K562 (cell line): ENCODE measurements around the gene TMPRSS7. TPM values are rescaled to one million over a fixed set of nuclear protein-coding genes. Genes with fewer than 3 reads are reported as not detected.

ENCODE experiments used
- ATAC-seq: fragments of 200-7000 bp; cut with Tn5 transposase; 3 replicates; pipeline ENCODE4 v1.9.1; 2020; ENCODE audit warnings: moderate library complexity
- BruUV-seq: library from RNA; stranded (reverse); fragments of 400-500 nt; replicated peaks from 2 replicates; lab custom pipeline; 2021; lab: Mats Ljungman, UMichigan
- CTCF ChIA-PET: fragments of 300-600 bp; formaldehyde crosslinking; extraction: SDS; loops from one replicate; lab custom pipeline; 2021; ENCODE audit warnings: low intra/inter-chr PET ratio; lab: Yijun Ruan, JAX
- POLR2A ChIA-PET: fragments of 300-600, 350-650 bp; sonication (Branson Sonifier 250); formaldehyde crosslinking; extraction: SDS; loops from one replicate; lab custom pipeline; 2021; ENCODE audit warnings: antibody characterized with exemption, inconsistent platforms; lab: Yijun Ruan, JAX
- DNase-seq, 4 experiments: peaks; one replicate each; pipeline versions ENCODE4 v3.0.0 to v3.0.0-alpha.2; 2011 to 2018; ENCODE audit warnings: low spot score in 3 of 4, mixed read lengths in 3 of 4; ENCODE audit errors: extremely low read depth in 1 of 4
- FAIRE-seq: peaks from 2 replicates; lab custom pipeline; 2011; peaks lifted over from hg19 to GRCh38; lab: Jason Lieb, UNC
- H2AFZ ChIP-seq: 2 replicates; pipeline ENCODE4 v1.6.0; 2011; ENCODE audit warnings: low read depth, low read length, control low read depth, inconsistent platforms
- H3K27ac ChIP-seq: fragments of 200-600 bp; 3 replicates; pipeline ENCODE4 v1.8.0; 2011; ENCODE audit warnings: low read depth, mild to moderate bottlenecking, control low read depth, inconsistent platforms, low read length, moderate library complexity, mixed read lengths; ENCODE audit errors: extremely low read depth
- H3K27me3 ChIP-seq, 2 experiments: fragments of 300-600 bp in 1 of 2; 2 replicates in 1 of 2; 3 replicates in 1 of 2; pipeline versions ENCODE4 v1.6.0 to v1.8.0; 2011; ENCODE audit warnings: inconsistent platforms in 2 of 2, low read length in 2 of 2, mild to moderate bottlenecking in 1 of 2, mixed read lengths in 1 of 2, moderate library complexity in 1 of 2; ENCODE audit not compliant: control insufficient read depth in 2 of 2, insufficient read depth in 2 of 2
- H3K36me3 ChIP-seq: fragments of 300-600 bp; 3 replicates; pipeline ENCODE4 v1.8.0; 2011; ENCODE audit warnings: mild to moderate bottlenecking, low read length, inconsistent platforms; ENCODE audit not compliant: control insufficient read depth, insufficient read depth
- H3K4me1 ChIP-seq, 2 experiments: fragments of 200-600 bp in 1 of 2; replicated peaks in 1 of 2; 2 replicates in 1 of 2; 3 replicates in 1 of 2; pipeline versions ENCODE4 v1.5.1 to v1.8.0; 2011; ENCODE audit warnings: inconsistent platforms in 2 of 2, low read length in 2 of 2, mild to moderate bottlenecking in 1 of 2, mixed read lengths in 1 of 2, moderate library complexity in 1 of 2; ENCODE audit not compliant: control insufficient read depth in 2 of 2, insufficient read depth in 2 of 2
- H3K4me2 ChIP-seq: 2 replicates; pipeline ENCODE4 v1.6.1; 2011; ENCODE audit warnings: low read length, control low read depth, inconsistent platforms, mixed read lengths; ENCODE audit not compliant: insufficient read depth
- H3K4me3 ChIP-seq: fragments of 200-600 bp; sonication (generic), shearing (Covaris generic); 2 replicates; pipeline ENCODE4 v1.5.1; 2016; ENCODE audit warnings: control low read depth, inconsistent platforms
- H3K79me2 ChIP-seq: fragments of 200-600 bp; 3 replicates; pipeline ENCODE4 v1.8.0; 2011; ENCODE audit warnings: low read length, inconsistent platforms; ENCODE audit not compliant: control insufficient read depth, insufficient read depth
- H3K9ac ChIP-seq, 2 experiments: 2 replicates each; pipeline versions ENCODE4 v1.6.0 to v1.6.1; 2011; ENCODE audit warnings: low read depth in 2 of 2, low read length in 2 of 2, control low read depth in 1 of 2, inconsistent platforms in 1 of 2, mild to moderate bottlenecking in 1 of 2, mixed read lengths in 1 of 2; ENCODE audit not compliant: insufficient read depth in 1 of 2
- H3K9me1 ChIP-seq: one replicate; pipeline ENCODE4 v1.6.0; 2011; ENCODE audit warnings: inconsistent platforms, mild to moderate bottlenecking, low read length, moderate library complexity; ENCODE audit not compliant: control insufficient read depth, insufficient read depth
- H3K9me3 ChIP-seq: replicated peaks from 2 replicates; pipeline ENCODE4 v1.5.1; 2011; ENCODE audit warnings: low read depth, low read length, inconsistent platforms; ENCODE audit not compliant: control insufficient read depth, insufficient read depth
- H4K20me1 ChIP-seq: replicated peaks from 2 replicates; pipeline ENCODE4 v1.6.1; 2011; ENCODE audit warnings: low read length, inconsistent platforms, mixed read lengths; ENCODE audit not compliant: control insufficient read depth, insufficient read depth
- FOS ChIP-seq: IDR thresholded peaks from 3 replicates; pipeline ENCODE4 v1.6.1; 2011; ENCODE audit not compliant: insufficient read length; ENCODE audit errors: extremely low read depth
- FOXA3 ChIP-seq, 2 experiments: fragments of 450-650 bp in 1 of 2; sonication (generic) in 1 of 2; formaldehyde crosslinking; IDR thresholded peaks in 1 of 2; conservative IDR thresholded peaks in 1 of 2; 2 replicates each; pipeline versions ENCODE4 v1.4.0 to v1.8.0; 2020 to 2022; ENCODE audit warnings: mild to moderate bottlenecking in 2 of 2, missing genetic modification reagents in 1 of 2
- HSF4 ChIP-seq: fragments of 250-450 bp; sonication (Bioruptor Pico); IDR thresholded peaks from 2 replicates; pipeline ENCODE4 v2.1.2; 2022; ENCODE audit warnings: mild to moderate bottlenecking, moderate library complexity, borderline replicate concordance
- MTA2 ChIP-seq: fragments of 450-650 bp; IDR thresholded peaks from 2 replicates; pipeline ENCODE4 v1.6.1; 2016; ENCODE audit warnings: low read depth
- RAD21 ChIP-seq, 2 experiments: fragments of 250-450 bp in 1 of 2; fragments of 450-650 bp in 1 of 2; sonication (Bioruptor Pico) in 1 of 2; formaldehyde crosslinking in 1 of 2; IDR thresholded peaks in 1 of 2; conservative IDR thresholded peaks in 1 of 2; 2 replicates each; pipeline versions ENCODE4 v1.4.0 to v1.8.0; 2020 to 2022; ENCODE audit warnings: mild to moderate bottlenecking in 2 of 2, moderate library complexity in 1 of 2
- SMARCA5 ChIP-seq: fragments of 450-650 bp; IDR thresholded peaks from 2 replicates; pipeline ENCODE4 v1.6.1; 2016
- SP2 ChIP-seq: IDR thresholded peaks from 2 replicates; pipeline ENCODE4 v1.6.1; 2011; ENCODE audit warnings: mild to moderate bottlenecking, low read depth, low read length, moderate library complexity; ENCODE audit not compliant: poor library complexity, severe bottlenecking; ENCODE audit errors: extremely low read depth
- TEAD4 ChIP-seq, 2 experiments: sonication (generic) in 1 of 2; formaldehyde crosslinking in 1 of 2; IDR thresholded peaks; 2 replicates each; pipeline versions ENCODE4 v1.6.1 to v1.8.0; 2012 to 2022; ENCODE audit warnings: borderline replicate concordance in 1 of 2, inconsistent platforms in 1 of 2, low read length in 1 of 2, mild to moderate bottlenecking in 1 of 2, missing genetic modification reagents in 1 of 2
- ZNF76 ChIP-seq: fragments of 250-450 bp; sonication (Bioruptor Pico); IDR thresholded peaks from 2 replicates; pipeline ENCODE4 v1.4.0; 2020; ENCODE audit warnings: mild to moderate bottlenecking, moderate library complexity, borderline replicate concordance
- ZNF780A ChIP-seq: fragments of 250-450 bp; sonication (Bioruptor Pico); IDR thresholded peaks from 2 replicates; pipeline ENCODE4 v1.5.0; 2021; ENCODE audit warnings: mild to moderate bottlenecking
- ZZZ3 ChIP-seq: fragments of 450-650 bp; IDR thresholded peaks from 2 replicates; pipeline ENCODE4 v1.6.1; 2016; ENCODE audit warnings: antibody characterized with exemption, mild to moderate bottlenecking, moderate library complexity
- WGBS: fragments of 100-300 bp; shearing (Covaris generic); methylation state at CpG from one replicate; pipeline ENCODE4 v1.1.6; 2016; ENCODE audit warnings: low coverage, mixed read lengths; ENCODE audit not compliant: insufficient coverage; ENCODE audit errors: missing lambda C conversion rate; 5-methylcytosine and 5-hydroxymethylcytosine counted together
- in situ Hi-C: fragments of 300-500 bp; cut with MboI; formaldehyde crosslinking; loops from 4 replicates; pipeline ENCODE4 v1.15.0; 2018; ENCODE audit warnings: inconsistent platforms, mixed read lengths
- intact Hi-C: fragments of 100-400 bp; cut with micrococcal nuclease; formaldehyde crosslinking; loops from 2 replicates; pipeline ENCODE4 v1.14.2; 2022
- polyA plus RNA-seq, 8 experiments: library from polyadenylated mRNA; depleted of rRNA in 4 of 8; stranded (reverse) in 5 of 8; unstranded in 3 of 8; fragments of >200 nt; fragmentation: Nextera tagmentation in 2 of 8; fragmentation: Illumina TruSeq in 1 of 8; extraction: Ambion mirVana in 2 of 8; extraction: Trizol in 1 of 8; gene quantifications; 2 replicates each; pipeline versions ENCODE4 v1.2.1 to v1.2.3, GENCODE V29; 2011 to 2014; ENCODE audit warnings: inconsistent platforms in 1 of 8, missing spikeins in 1 of 8
- total RNA-seq, 7 experiments: library from RNA; depleted of rRNA in 6 of 7; stranded (reverse); fragments of >200 nt in 6 of 7; fragmentation: Illumina TruSeq in 2 of 7; extraction: Trizol in 2 of 7; gene quantifications; 2 replicates each; pipeline versions ENCODE4 v1.2.1 to v1.2.3, GENCODE V29; 2011 to 2021; ENCODE audit warnings: low replicate concordance in 1 of 7
- TF ChIP-seq, protein P1 (sequence below), 2 experiments: fragments of 450-650 bp in 1 of 2; IDR thresholded peaks; 2 replicates each; pipeline ENCODE4 v1.6.1; 2011 to 2017; ENCODE audit warnings: low read depth in 2 of 2, antibody characterized with exemption in 1 of 2, borderline replicate concordance in 1 of 2, low read length in 1 of 2, mild to moderate bottlenecking in 1 of 2, mixed read lengths in 1 of 2; ENCODE audit not compliant: control insufficient read depth in 1 of 2
- TF ChIP-seq, protein P2 (sequence below): sonication (generic); formaldehyde crosslinking; IDR thresholded peaks from 2 replicates; pipeline ENCODE4 v1.5.0; 2020; ENCODE audit warnings: missing genetic modification reagents
- TF ChIP-seq, protein P3 (sequence below): fragments of 450-650 bp; IDR thresholded peaks from 2 replicates; pipeline ENCODE4 v1.6.1; 2016; ENCODE audit warnings: missing biosample characterization, missing genetic modification characterization

TMPRSS7 gene
- total and polyA plus RNA-seq, 9 of the 15 experiments (the other 6 are each of a cell fraction or from before 2014, with no cell fraction given), result not detected

DNA sequence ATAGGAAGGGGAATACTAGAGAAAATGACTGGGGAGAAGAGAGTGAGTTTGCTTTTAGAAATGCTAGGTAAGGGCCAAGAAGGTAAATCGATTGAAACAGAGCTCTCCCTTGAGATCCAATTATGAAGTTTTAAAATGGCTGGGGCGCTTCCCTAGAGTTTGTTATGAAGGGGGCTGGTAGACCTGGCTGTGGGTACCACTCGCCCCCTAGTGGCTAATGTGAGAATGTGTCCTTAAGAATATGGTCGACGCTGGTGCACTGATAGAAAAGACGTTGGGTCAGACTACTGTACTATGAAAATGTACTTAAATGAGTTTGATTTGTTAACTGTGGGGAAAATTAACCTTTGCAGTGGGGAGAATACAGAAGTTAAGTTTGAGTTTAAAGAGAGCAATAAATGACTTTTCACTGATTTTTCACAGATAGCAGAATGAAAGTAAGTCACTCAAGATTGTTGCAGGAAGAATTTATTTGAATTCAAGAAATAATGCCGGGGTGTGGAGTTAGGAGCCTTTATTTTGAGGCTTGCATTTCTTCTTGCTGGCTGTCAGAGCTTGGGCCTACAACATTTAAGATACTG, 9.2 kb downstream of the TMPRSS7 start (continued):
- TF ChIP-seq RAD21 (CRISPR knock-in tag; conservative IDR thresholded peaks at IDR 0.05 in 1 of 2, IDR thresholded peaks at IDR 0.05 in 1 of 2), result peak; percentile 45 to 56
- TF ChIP-seq TEAD4 (IDR thresholded peaks at IDR 0.05; ENCODE audit: low read length), result no peak
- TF ChIP-seq TEAD4 (CRISPR knock-in tag; IDR thresholded peaks at IDR 0.05; ENCODE audit: borderline replicate concordance), result no peak
- TF ChIP-seq FOS, result no peak
- TF ChIP-seq, protein P1, sequence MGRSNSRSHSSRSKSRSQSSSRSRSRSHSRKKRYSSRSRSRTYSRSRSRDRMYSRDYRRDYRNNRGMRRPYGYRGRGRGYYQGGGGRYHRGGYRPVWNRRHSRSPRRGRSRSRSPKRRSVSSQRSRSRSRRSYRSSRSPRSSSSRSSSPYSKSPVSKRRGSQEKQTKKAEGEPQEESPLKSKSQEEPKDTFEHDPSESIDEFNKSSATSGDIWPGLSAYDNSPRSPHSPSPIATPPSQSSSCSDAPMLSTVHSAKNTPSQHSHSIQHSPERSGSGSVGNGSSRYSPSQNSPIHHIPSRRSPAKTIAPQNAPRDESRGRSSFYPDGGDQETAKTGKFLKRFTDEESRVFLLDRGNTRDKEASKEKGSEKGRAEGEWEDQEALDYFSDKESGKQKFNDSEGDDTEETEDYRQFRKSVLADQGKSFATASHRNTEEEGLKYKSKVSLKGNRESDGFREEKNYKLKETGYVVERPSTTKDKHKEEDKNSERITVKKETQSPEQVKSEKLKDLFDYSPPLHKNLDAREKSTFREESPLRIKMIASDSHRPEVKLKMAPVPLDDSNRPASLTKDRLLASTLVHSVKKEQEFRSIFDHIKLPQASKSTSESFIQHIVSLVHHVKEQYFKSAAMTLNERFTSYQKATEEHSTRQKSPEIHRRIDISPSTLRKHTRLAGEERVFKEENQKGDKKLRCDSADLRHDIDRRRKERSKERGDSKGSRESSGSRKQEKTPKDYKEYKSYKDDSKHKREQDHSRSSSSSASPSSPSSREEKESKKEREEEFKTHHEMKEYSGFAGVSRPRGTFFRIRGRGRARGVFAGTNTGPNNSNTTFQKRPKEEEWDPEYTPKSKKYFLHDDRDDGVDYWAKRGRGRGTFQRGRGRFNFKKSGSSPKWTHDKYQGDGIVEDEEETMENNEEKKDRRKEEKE (IDR thresholded peaks at IDR 0.05; ENCODE audit: borderline replicate concordance in 1 of 2, control insufficient read depth in 1 of 2, low read depth in 2 of 2, low read length in 1 of 2), result no peak

DNA sequence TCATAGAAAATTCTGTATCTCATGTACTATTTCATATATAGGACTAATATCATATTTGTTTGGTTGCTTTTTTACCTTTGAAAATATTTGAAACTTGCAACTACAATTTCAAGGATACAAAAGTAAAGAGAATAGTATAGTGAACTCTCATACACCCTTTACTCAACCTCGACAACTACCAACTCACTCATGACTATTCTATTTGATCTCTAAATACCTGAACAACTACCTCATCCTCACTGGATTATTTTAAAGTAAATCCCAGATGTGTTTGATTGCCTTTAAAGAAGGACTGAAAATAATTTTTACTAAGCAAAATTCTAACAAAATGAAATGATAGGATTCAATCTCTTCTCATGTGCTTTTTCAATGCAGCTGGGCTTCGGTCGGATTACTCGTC, 12.1 kb downstream of the TMPRSS7 start:
- FAIRE-seq (no peak), ATAC-seq (no peak), DNase-seq (no peak)
- 0% methylated on average over 4 of the region's 4 CpGs for WGBS
- H3K27ac ChIP-seq, result no peak overlapping the region
- intact Hi-C loops (no loop called here), in situ Hi-C loops (no loop called here)
- H3K36me3 ChIP-seq, result no peaks in the 10 kb centered on the region
- no peaks in the 10 kb centered on the region for H3K9me1 ChIP-seq
- ChIA-PET POLR2A (no interaction called here), CTCF (no interaction called here)
- H3K4me1 ChIP-seq, result no peaks in the 10 kb centered on the region
- H4K20me1 ChIP-seq, result no peaks in the 10 kb centered on the region
- H2AFZ ChIP-seq, result no peak overlapping the region
- H3K9me3 ChIP-seq, result no peaks in the 10 kb centered on the region
- no peaks in the 10 kb centered on the region for H3K27me3 ChIP-seq
- no peak overlapping the region for H3K9ac ChIP-seq
- no peak overlapping the region for H3K4me3 ChIP-seq
- no peaks in the 10 kb centered on the region for H3K79me2 ChIP-seq
- no peak overlapping the region for H3K4me2 ChIP-seq
- no TSS peak for BruUV-seq
- TF ChIP-seq ZNF780A (CRISPR knock-in tag) (no peak), MTA2 (no peak), FOXA3 (CRISPR knock-in tag; conservative IDR thresholded peaks at IDR 0.05 in 1 of 2, IDR thresholded peaks at IDR 0.05 in 1 of 2) (no peak), ZZZ3 (no peak), SP2 (no peak), HSF4 (CRISPR knock-in tag) (no peak), ZNF76 (CRISPR knock-in tag) (no peak), SMARCA5 (no peak)
- TF ChIP-seq, protein P2, sequence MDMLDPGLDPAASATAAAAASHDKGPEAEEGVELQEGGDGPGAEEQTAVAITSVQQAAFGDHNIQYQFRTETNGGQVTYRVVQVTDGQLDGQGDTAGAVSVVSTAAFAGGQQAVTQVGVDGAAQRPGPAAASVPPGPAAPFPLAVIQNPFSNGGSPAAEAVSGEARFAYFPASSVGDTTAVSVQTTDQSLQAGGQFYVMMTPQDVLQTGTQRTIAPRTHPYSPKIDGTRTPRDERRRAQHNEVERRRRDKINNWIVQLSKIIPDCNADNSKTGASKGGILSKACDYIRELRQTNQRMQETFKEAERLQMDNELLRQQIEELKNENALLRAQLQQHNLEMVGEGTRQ, result no peak
- TF ChIP-seq, protein P3, sequence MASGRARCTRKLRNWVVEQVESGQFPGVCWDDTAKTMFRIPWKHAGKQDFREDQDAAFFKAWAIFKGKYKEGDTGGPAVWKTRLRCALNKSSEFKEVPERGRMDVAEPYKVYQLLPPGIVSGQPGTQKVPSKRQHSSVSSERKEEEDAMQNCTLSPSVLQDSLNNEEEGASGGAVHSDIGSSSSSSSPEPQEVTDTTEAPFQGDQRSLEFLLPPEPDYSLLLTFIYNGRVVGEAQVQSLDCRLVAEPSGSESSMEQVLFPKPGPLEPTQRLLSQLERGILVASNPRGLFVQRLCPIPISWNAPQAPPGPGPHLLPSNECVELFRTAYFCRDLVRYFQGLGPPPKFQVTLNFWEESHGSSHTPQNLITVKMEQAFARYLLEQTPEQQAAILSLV (tag), result no peak
